GM21786 (cell line): ENCODE data around the gene NDUFA6.
A peak's percentile ranks its signal among the peaks of the same experiment; 100 is the strongest.
"Not testable (repeated sequence)": the region's sequence is repeated elsewhere in the genome, so short reads cannot be mapped to it uniquely, and the experiment has no call there.

Source experiments
- ATAC-seq: cut with Tn5 transposase; IDR thresholded peaks from one replicate; pipeline ENCODE4 v1.9.1; 2021; ENCODE audit not compliant: unreplicated experiment

NDUFA6 gene

GRCh38 chr22:42114721-42115120, 24.1 kb upstream of the NDUFA6 start:
- no peak for ATAC-seq

DNA sequence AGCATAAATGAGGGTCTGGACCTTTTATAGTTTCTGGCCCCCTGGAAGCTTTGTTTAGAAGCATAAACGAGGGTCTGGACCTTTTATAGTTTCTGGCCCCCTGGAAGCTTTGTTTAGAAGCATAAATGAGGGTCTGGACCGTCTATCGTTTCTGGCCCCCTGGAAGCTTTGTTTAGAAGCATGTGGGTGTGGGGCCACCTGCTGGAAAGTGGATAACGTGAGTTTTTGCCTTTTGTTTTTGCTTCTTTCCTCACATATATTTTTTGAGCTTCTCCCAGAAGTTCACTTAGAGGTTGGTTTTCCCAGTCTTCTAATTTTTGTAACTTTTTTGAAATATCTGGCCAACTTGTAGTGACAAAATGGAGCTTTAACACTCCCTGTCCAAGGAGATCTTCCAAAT, 22.2 kb upstream of the NDUFA6 start:
- ATAC-seq: not testable (repeated sequence)

GRCh38 chr22:42111798-42112197, 21.2 kb upstream of the NDUFA6 start:
- ATAC-seq: no peak

DNA sequence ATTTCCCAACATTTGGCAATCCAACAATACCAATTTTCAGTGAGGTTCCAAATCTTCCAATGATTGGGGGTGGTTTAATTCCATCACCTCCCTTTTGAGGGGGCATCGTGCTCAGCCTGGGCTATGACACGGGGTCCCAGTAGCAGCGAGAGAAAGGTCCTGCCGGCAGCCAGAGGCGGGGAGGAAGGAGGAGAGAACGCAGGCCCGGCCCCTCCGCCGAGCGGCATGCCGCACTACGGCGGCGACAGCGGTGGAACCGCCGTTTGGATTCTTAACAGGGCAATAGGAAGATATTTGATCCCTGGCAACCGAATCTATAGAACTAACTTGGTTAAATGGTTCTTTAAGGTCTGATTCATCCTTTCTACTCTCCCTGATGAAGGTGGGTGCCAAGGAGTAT, 18.3 kb upstream of the NDUFA6 start:
- no peak for ATAC-seq

DNA sequence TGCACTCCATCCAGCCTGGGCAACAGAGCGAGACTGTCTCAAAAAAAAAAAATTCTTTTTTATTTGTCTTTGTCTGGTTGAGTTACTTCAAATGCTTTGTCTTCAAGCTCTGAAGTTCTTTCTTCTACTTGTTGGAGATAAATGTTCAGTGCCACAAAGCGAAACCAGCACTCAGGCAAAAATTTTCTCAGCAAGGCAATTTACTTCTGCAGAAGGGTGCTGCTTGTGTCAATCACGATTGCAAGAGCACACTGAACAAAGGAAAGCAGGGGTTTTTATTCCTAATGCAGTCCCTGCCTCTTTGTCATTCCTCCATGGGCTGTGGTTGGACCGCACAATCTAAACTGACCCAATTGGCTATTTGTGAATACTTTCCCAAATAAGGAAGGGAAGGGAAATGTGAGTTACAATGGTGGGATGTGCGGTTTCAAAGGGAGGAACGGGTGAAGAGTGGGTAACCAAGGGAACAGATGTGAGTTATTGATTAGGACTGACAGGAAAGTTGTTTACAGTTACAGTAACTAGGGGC, 13.8 kb upstream of the NDUFA6 start:
- ATAC-seq: not testable (repeated sequence)

DNA sequence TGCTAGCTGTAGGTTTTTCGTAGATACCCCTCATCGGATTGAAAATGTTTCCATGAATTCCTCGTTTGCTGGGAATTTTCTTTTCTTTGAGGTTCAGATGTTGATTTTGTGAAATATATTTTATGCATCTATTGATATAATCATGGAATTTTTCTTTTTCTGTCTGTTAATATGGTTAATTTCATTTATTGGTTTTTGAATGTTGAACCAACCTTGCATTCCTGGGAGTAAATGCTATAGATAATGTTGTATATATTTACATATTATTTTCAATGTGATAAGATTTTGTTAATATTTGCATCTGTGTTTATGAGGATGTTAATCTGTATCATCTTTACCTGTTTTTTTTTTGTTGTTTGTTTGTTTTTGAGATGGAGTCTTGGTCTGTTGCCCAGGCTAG, 10.6 kb upstream of the NDUFA6 start:
- ATAC-seq: no peak

DNA sequence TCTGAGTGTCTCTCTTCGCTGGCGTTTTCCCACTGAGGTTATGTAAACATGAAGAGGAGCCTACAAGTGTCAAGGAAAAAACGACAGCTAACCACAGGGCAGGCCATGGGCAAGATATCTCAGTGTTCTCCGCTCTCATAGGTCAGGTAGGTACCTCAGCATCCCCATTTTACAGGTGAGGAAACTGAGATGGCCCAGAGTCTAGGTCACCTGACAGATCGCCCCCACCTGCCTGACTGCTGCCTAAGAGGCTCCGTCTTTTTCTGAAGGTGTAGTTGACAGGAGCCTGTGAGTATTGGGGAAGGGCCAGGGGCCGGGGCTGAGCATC, 847 bp upstream of the NDUFA6 start:
- no peak for ATAC-seq

DNA sequence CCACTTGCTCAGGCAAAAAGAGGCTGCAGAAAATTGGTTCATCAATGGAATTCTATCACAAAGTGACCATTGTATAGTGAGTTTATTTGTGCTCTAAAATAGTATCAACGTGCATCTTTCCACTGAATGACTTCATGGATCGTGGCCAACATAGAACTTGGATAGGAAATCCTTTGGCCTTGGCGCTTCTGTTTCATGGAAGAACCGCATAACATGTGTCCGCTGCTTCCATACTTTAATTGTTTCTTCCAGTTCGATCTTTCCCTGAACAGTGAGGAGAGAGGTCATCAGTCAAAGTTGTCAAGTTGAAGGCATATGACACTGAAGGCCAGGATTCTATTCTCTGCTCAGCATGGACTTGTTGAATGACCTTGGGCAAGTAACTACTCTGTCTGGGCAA, 4.5 kb downstream of the NDUFA6 start:
- no peak for ATAC-seq

GRCh38 chr22:42084874-42085273, 5.7 kb downstream of the NDUFA6 start:
- ATAC-seq: no peak

GRCh38 chr22:42083119-42083518, 7.5 kb downstream of the NDUFA6 start:
- no peak for ATAC-seq

GRCh38 chr22:42080287-42080686, 10.3 kb downstream of the NDUFA6 start:
- no peak for ATAC-seq

- peak; percentile 84 for ATAC-seq
Measured at GRCh38 chr22:42079319-42080251, 11.0 kb downstream of the NDUFA6 start, which contains the start of gene SMDT1. TSS of gene SMDT1 (plus strand) at chr22:42079700. CDS start at chr22:42079769, 69 bp downstream.

- no peak for ATAC-seq
Measured at GRCh38 chr22:42078469-42079318, 11.9 kb downstream of the NDUFA6 start.

GRCh38 chr22:42077486-42078125, 13.0 kb downstream of the NDUFA6 start:
- ATAC-seq: no peak

GRCh38 chr22:42076764-42077485, 13.6 kb downstream of the NDUFA6 start:
- no peak for ATAC-seq

GRCh38 chr22:42074846-42075676, 15.5 kb downstream of the NDUFA6 start:
- ATAC-seq: no peak

GRCh38 chr22:42074132-42074811, 16.3 kb downstream of the NDUFA6 start, which contains the start of gene PHETA2:
TSS of gene PHETA2 (plus strand) at chr22:42074248. CDS start at chr22:42077294, 3,046 bp downstream.
- ATAC-seq: no peak

- no peak for ATAC-seq
Measured at GRCh38 chr22:42073621-42074041, 16.9 kb downstream of the NDUFA6 start.
